B cell (primary cell): ENCODE data around the gene CERS6. TPM values are rescaled to one million over a fixed set of nuclear protein-coding genes. Genes with fewer than 3 reads are reported as not detected.

ENCODE experiments used
- ATAC-seq: fragments of 200-7000 bp; cut with Tn5 transposase; one replicate; pipeline ENCODE4 v1.10.0; 2021; ENCODE audit warnings: low read depth, mild to moderate bottlenecking, moderate number of reproducible peaks, moderate library complexity
- CTCF ChIA-PET: fragments of 350-600 bp; sonication (Branson Sonifier 250); formaldehyde crosslinking; loops from one replicate; lab custom pipeline; 2021; ENCODE audit warnings: antibody characterized with exemption, inconsistent platforms; lab: Charles Lee
- POLR2A ChIA-PET: fragments of 350-600 bp; sonication (Branson Sonifier 250); formaldehyde crosslinking; loops from one replicate; lab custom pipeline; 2021; ENCODE audit warnings: antibody characterized with exemption; lab: Charles Lee
- DNase-seq: peaks from one replicate; pipeline ENCODE4 v3.0.0; 2013
- H2AFZ ChIP-seq: 2 replicates; pipeline ENCODE4 v1.6.1; 2012; ENCODE audit warnings: mild to moderate bottlenecking, low read depth, low read length; ENCODE audit not compliant: insufficient read depth, poor library complexity, severe bottlenecking
- H3K27ac ChIP-seq, 2 donors: 1 replicate in 1 of 2; 2 replicates in 1 of 2; pipeline ENCODE4 v1.5.1; 2012 to 2013; ENCODE audit warnings: low read length in 2 of 2, mild to moderate bottlenecking in 2 of 2, moderate library complexity in 1 of 2
- H3K27me3 ChIP-seq, 4 experiments: fragments of 200-600 bp in 1 of 4; sonication (generic) in 1 of 4; replicated peaks in 1 of 4; 1 replicate in 2 of 4; 2 replicates in 2 of 4; pipeline versions ENCODE4 v1.6.1 to v1.7.0; 2013 to 2016; ENCODE audit warnings: low read length in 3 of 4, mild to moderate bottlenecking in 2 of 4, mixed read lengths in 1 of 4, moderate library complexity in 1 of 4; ENCODE audit not compliant: insufficient read depth in 4 of 4, control insufficient read depth in 3 of 4; ENCODE audit errors: control extremely low read depth in 1 of 4
- H3K36me3 ChIP-seq, 2 experiments: replicated peaks in 1 of 2; 1 replicate in 1 of 2; 2 replicates in 1 of 2; pipeline versions ENCODE4 v1.6.1 to v1.7.1; 2013; ENCODE audit warnings: low read length in 1 of 2; ENCODE audit not compliant: insufficient read depth in 2 of 2, control insufficient read depth in 1 of 2; ENCODE audit errors: control extremely low read depth in 1 of 2, extremely low read depth in 1 of 2
- H3K4me1 ChIP-seq, 2 donors: fragments of 200-600 bp in 1 of 2; sonication (generic) in 1 of 2; 1 replicate in 1 of 2; 2 replicates in 1 of 2; pipeline versions ENCODE4 v1.5.1 to v1.6.1; 2013 to 2017; ENCODE audit warnings: low read length in 2 of 2; ENCODE audit not compliant: control insufficient read depth in 2 of 2, insufficient read depth in 2 of 2
- H3K4me2 ChIP-seq: replicated peaks from 2 replicates; pipeline ENCODE3; 2012; ENCODE audit warnings: mild to moderate bottlenecking, low read depth, low read length; ENCODE audit not compliant: poor library complexity, severe bottlenecking
- H3K4me3 ChIP-seq, 5 experiments: fragments of 200-600 bp in 1 of 5; sonication (generic) in 1 of 5; 1 replicate in 3 of 5; 2 replicates in 2 of 5; pipeline versions ENCODE4 v1.5.1 to v1.7.0; 2011 to 2016; ENCODE audit warnings: low read length in 4 of 5, mild to moderate bottlenecking in 4 of 5, low read depth in 2 of 5, control low read depth in 1 of 5, moderate library complexity in 1 of 5; ENCODE audit not compliant: insufficient read depth in 1 of 5; ENCODE audit errors: control extremely low read depth in 1 of 5, extremely low read depth in 1 of 5
- H3K79me2 ChIP-seq: fragments of 200-600 bp; sonication (generic); one replicate; pipeline ENCODE4 v1.6.0; 2016; ENCODE audit warnings: low read length; ENCODE audit not compliant: control insufficient read depth, insufficient read depth
- H3K9ac ChIP-seq: fragments of 200-600 bp; sonication (generic); 2 replicates; pipeline ENCODE4 v1.6.1; 2017; ENCODE audit warnings: mild to moderate bottlenecking, low read length, moderate library complexity
- H3K9me3 ChIP-seq, 3 donors: one replicate each; pipeline versions ENCODE4 v1.6.1 to v1.7.1; 2013; ENCODE audit warnings: low read length in 2 of 3; ENCODE audit not compliant: control insufficient read depth in 2 of 3, insufficient read depth in 1 of 3; ENCODE audit errors: control extremely low read depth in 1 of 3
- H4K20me1 ChIP-seq: 2 replicates; pipeline ENCODE4 v1.6.0; 2012; ENCODE audit warnings: mild to moderate bottlenecking, low read length; ENCODE audit not compliant: insufficient read depth, control insufficient read depth, poor library complexity, severe bottlenecking
- H3K27ac Mint-ChIP-seq: one replicate; pipeline ENCODE4 v1.8.0; 2021; ENCODE audit warnings: mixed read lengths
- H3K27me3 Mint-ChIP-seq: one replicate; pipeline ENCODE4 v1.8.0; 2021; ENCODE audit warnings: mixed read lengths
- H3K4me1 Mint-ChIP-seq: one replicate; pipeline ENCODE4 v1.8.0; 2021; ENCODE audit warnings: mixed read lengths
- H3K4me3 Mint-ChIP-seq: one replicate; pipeline ENCODE4 v1.8.0; 2021; ENCODE audit warnings: mixed read lengths
- H3K9me3 Mint-ChIP-seq: one replicate; pipeline ENCODE4 v1.8.0; 2022; ENCODE audit warnings: mixed read lengths; ENCODE audit not compliant: insufficient read depth
- CTCF ChIP-seq: fragments of 200-600 bp; IDR thresholded peaks from one replicate; pipeline ENCODE4 v1.8.0; 2022; ENCODE audit warnings: antibody characterized with exemption, mild to moderate bottlenecking
- EZH2 ChIP-seq: IDR thresholded peaks from 2 replicates; pipeline ENCODE4 v1.6.1; 2012; ENCODE audit warnings: borderline replicate concordance, low read depth, mild to moderate bottlenecking, moderate library complexity, low read length; ENCODE audit not compliant: insufficient read depth, poor library complexity, severe bottlenecking
- WGBS: methylation state at CpG from one replicate; pipeline ENCODE4 v1.1.5; 2013; ENCODE audit warnings: missing lambda C conversion rate; ENCODE audit not compliant: insufficient coverage; 5-methylcytosine and 5-hydroxymethylcytosine counted together
- intact Hi-C: fragments of 100-400 bp; cut with micrococcal nuclease; formaldehyde crosslinking; loops from one replicate; pipeline ENCODE4 v1.10.0; 2022
- polyA plus RNA-seq: library from polyadenylated mRNA; depleted of rRNA; stranded (reverse); fragments of >200 nt; gene quantifications from 2 replicates; pipeline ENCODE4 v1.2.3, GENCODE V29; 2012
- total RNA-seq, 2 donors: library from RNA; stranded (reverse); fragments of 120-200 nt in 1 of 2; gene quantifications; 1 replicate in 1 of 2; 2 replicates in 1 of 2; pipeline versions ENCODE4 v1.2.3 to v1.2.4, GENCODE V29; 2013 to 2022

Gene CERS6
- total and polyA plus RNA-seq, 2 donors (not counting 1 experiment from before 2014, with no cell fraction given), result 2.2 to 5.5 TPM

GRCh38 chr2:168626647-168627046 lies 170.6 kb downstream of the CERS6 start:
- ChIA-PET CTCF (no interaction called here), POLR2A (no interaction called here)
- Histone ChIP-seq H4K20me1 (no peaks in the 10 kb centered on the region), H3K79me2 (peaks cover 3% of the 10 kb centered on the region), H3K4me2 (peak overlapping the region; percentile 39), H3K36me3 (no peaks in the 10 kb centered on the region), H3K9ac (no peak overlapping the region), H3K4me3 (no peak overlapping the region), H3K9me3 (no peaks in the 10 kb centered on the region), H2AFZ (peak overlapping the region; percentile 47), H3K27me3 (no peaks in the 10 kb centered on the region), H3K4me1 (peaks cover 16 to 24% of the 10 kb centered on the region in 2 donors), H3K27ac (peak overlapping the region in 1 of 2 donors; percentile 2)
- Mint-ChIP-seq H3K4me1 (peaks cover 35% of the 10 kb centered on the region), H3K27me3 (no peaks in the 10 kb centered on the region), H3K27ac (peak overlapping the region; percentile 73), H3K4me3 (no peak overlapping the region), H3K9me3 (no peaks in the 10 kb centered on the region)
- TF ChIP-seq CTCF (no peak), EZH2 (no peak)
- intact Hi-C loops, result loop anchor here (5.0 kb wide), 1 partner anchor 34 kb away; no protein-coding TSS in a partner anchor
- no peak for DNase-seq
- WGBS, result 83% methylated on average over 1 of the region's 3 CpGs
- no peak for ATAC-seq

- ATAC-seq (no peak), DNase-seq (no peak)
- Histone ChIP-seq H3K9ac (no peak overlapping the region), H3K36me3 (no peaks in the 10 kb centered on the region), H3K4me1 (peaks cover 5 to 8% of the 10 kb centered on the region in 2 donors), H3K4me3 (no peak overlapping the region), H3K9me3 (no peaks in the 10 kb centered on the region), H3K4me2 (peak overlapping the region; percentile 24), H2AFZ (peak overlapping the region; percentile 55), H3K27ac (no peak overlapping the region), H3K79me2 (peaks cover 3% of the 10 kb centered on the region), H4K20me1 (no peaks in the 10 kb centered on the region), H3K27me3 (no peaks in the 10 kb centered on the region)
- Mint-ChIP-seq H3K4me1 (peaks cover 18% of the 10 kb centered on the region), H3K9me3 (no peaks in the 10 kb centered on the region), H3K4me3 (peak overlapping the region; percentile 18), H3K27me3 (no peaks in the 10 kb centered on the region), H3K27ac (no peak overlapping the region)
- intact Hi-C loops, result no loop called here
- ChIA-PET CTCF (interaction anchor here (0.7 to 1.6 kb wide), 4 partner anchors 49 to 246 kb away, joined by 3 to 4 read pairs (median 3); no protein-coding TSS in a partner anchor), POLR2A (no interaction called here)
- TF ChIP-seq EZH2, result no peak
- TF ChIP-seq CTCF, result no peak
- 23% methylated on average over 3 of the region's 7 CpGs for WGBS
Observed at GRCh38 chr2:168632709-168633121, 176.6 kb downstream of the CERS6 start.
